ENCODE measurements around the gene SAMD7.

DNA sequence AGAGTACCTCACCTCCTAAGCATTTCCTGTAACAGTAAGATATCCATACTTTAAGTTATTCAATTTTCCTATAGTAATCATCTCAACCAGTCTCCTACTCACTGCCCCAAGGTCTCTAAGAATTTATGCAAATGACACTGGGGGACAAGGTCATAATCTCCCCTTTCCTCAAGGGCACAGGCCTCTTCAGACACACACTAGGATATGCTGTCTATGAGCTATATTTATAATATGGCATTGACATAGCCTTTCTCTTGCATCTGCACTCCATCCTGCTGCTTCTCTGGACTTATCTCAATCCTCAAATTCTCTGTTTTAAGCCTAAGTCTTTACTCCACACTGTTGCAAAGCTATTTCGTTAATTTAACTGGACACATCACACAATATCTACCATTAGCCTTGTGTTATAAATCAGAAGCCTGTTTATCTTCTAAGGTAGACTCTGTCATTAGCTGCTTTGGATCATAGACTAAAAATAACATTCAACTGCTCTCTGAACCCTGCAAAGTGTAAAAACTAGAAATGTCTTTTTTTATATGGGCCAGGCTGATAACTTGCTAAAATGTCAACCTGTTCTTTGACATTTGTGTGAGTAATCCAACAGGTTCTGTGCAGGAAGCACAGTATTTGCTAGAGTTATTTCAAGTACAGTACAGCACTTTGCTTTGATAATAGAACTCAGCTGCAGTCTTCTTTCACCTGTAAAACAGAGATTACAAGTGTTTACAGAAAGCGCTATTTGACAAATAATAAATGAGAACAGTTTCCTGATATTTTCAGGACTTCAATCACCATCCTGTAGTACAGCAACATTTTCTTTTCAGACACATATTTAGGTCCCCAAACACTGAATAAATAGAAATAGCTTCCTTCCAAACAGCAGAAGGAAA is 37.4 kb downstream of the SAMD7 start:
- TF ChIP-seq, protein P1, sequence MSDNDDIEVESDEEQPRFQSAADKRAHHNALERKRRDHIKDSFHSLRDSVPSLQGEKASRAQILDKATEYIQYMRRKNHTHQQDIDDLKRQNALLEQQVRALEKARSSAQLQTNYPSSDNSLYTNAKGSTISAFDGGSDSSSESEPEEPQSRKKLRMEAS (IDR thresholded peaks at IDR 0.05; ENCODE audit: low read depth, low read length), result no peak
- TF ChIP-seq POLR2A (IDR thresholded peaks at IDR 0.05; ENCODE audit: extremely low read depth, insufficient read length), result no peak
- TF ChIP-seq, protein P2, sequence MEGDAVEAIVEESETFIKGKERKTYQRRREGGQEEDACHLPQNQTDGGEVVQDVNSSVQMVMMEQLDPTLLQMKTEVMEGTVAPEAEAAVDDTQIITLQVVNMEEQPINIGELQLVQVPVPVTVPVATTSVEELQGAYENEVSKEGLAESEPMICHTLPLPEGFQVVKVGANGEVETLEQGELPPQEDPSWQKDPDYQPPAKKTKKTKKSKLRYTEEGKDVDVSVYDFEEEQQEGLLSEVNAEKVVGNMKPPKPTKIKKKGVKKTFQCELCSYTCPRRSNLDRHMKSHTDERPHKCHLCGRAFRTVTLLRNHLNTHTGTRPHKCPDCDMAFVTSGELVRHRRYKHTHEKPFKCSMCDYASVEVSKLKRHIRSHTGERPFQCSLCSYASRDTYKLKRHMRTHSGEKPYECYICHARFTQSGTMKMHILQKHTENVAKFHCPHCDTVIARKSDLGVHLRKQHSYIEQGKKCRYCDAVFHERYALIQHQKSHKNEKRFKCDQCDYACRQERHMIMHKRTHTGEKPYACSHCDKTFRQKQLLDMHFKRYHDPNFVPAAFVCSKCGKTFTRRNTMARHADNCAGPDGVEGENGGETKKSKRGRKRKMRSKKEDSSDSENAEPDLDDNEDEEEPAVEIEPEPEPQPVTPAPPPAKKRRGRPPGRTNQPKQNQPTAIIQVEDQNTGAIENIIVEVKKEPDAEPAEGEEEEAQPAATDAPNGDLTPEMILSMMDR (IDR thresholded peaks at IDR 0.05; ENCODE audit: low read depth, low read length), result no peak
- no peak for TF ChIP-seq MYC (IDR thresholded peaks at IDR 0.05; ENCODE audit: low read depth, low read length)

Data from NB4 (cell line).